Panc1 (cell line): ENCODE data around the gene MACO1. TPM values are rescaled to one million over a fixed set of nuclear protein-coding genes. Genes with fewer than 3 reads are reported as not detected.

Source experiments
- ATAC-seq: fragments of 200-7000 bp; cut with Tn5 transposase; 2 replicates; pipeline ENCODE4 v1.9.1; 2020; ENCODE audit warnings: mild to moderate bottlenecking, moderate library complexity
- BruUV-seq: library from RNA; stranded (reverse); fragments of 400-500 nt; replicated peaks from 2 replicates; lab custom pipeline; 2021; lab: Mats Ljungman, UMichigan
- CTCF ChIA-PET: fragments of 300-600 bp; sonication (Branson Sonifier 250); formaldehyde crosslinking; loops from one replicate; lab custom pipeline; 2022; ENCODE audit warnings: antibody characterized with exemption; lab: Charles Lee
- POLR2A ChIA-PET: fragments of 300-600 bp; sonication (Branson Sonifier 250); formaldehyde crosslinking; loops from one replicate; lab custom pipeline; 2022; ENCODE audit warnings: antibody characterized with exemption; lab: Charles Lee
- DNase-seq: peaks from one replicate; pipeline ENCODE4 v3.0.0-alpha.2; 2010; ENCODE audit warnings: low read depth, low spot score
- H3K27ac ChIP-seq: 2 replicates; pipeline ENCODE4 v1.5.1; 2011; ENCODE audit warnings: mild to moderate bottlenecking, low read length, inconsistent platforms
- H3K27me3 ChIP-seq: fragments of 200-500 bp; sonication (Bioruptor generic); 2 replicates; pipeline ENCODE4 v1.6.0; 2014; ENCODE audit warnings: low read length, inconsistent platforms; ENCODE audit not compliant: control insufficient read depth, insufficient read depth
- H3K36me3 ChIP-seq: fragments of 200-500 bp; sonication (Bioruptor generic); 2 replicates; pipeline ENCODE4 v1.5.1; 2014; ENCODE audit warnings: inconsistent platforms, mild to moderate bottlenecking, low read length, moderate library complexity; ENCODE audit not compliant: control insufficient read depth, insufficient read depth
- H3K4me1 ChIP-seq: 2 replicates; pipeline ENCODE4 v1.5.1; 2011; ENCODE audit warnings: inconsistent platforms, mild to moderate bottlenecking, low read length, moderate library complexity; ENCODE audit not compliant: control insufficient read depth, insufficient read depth
- H3K4me3 ChIP-seq, 2 experiments: 2 replicates each; pipeline ENCODE4 v1.5.1; 2011 to 2012; ENCODE audit warnings: low read depth in 2 of 2, low read length in 2 of 2, mild to moderate bottlenecking in 2 of 2, inconsistent platforms in 1 of 2, moderate library complexity in 1 of 2
- H3K9me3 ChIP-seq: fragments of 200-500 bp; sonication (Bioruptor generic); 2 replicates; pipeline ENCODE4 v1.5.1; 2014; ENCODE audit warnings: low read depth, mild to moderate bottlenecking, inconsistent platforms, low read length, moderate library complexity; ENCODE audit not compliant: control insufficient read depth, insufficient read depth
- POLR2AphosphoS5 ChIP-seq: IDR thresholded peaks from 2 replicates; pipeline ENCODE4 v1.6.1; 2012; ENCODE audit warnings: mild to moderate bottlenecking, low read depth, low read length, moderate library complexity
- SIN3A ChIP-seq: IDR thresholded peaks from 2 replicates; pipeline ENCODE4 v1.6.1; 2012; ENCODE audit warnings: low read depth, mild to moderate bottlenecking, low read length, moderate library complexity, borderline replicate concordance; ENCODE audit not compliant: insufficient read depth
- TCF7L2 ChIP-seq: IDR thresholded peaks from 2 replicates; pipeline ENCODE4 v1.6.1; 2011; ENCODE audit warnings: mild to moderate bottlenecking, low read depth, low read length, inconsistent platforms
- in situ Hi-C: cut with HindIII; loops from 2 replicates; pipeline ENCODE4 v1.10.0; 2016; ENCODE audit warnings: low sequenced_read_pairs, low pct_unique_long_range_greater_than_20kb
- intact Hi-C: fragments of 100-400 bp; cut with micrococcal nuclease; formaldehyde crosslinking; loops from one replicate; pipeline ENCODE4 v1.10.0; 2022; ENCODE audit not compliant: unreplicated experiment
- total RNA-seq: library from RNA; stranded (reverse); gene quantifications from one replicate; pipeline ENCODE4 v1.2.1, GENCODE V29; 2021; ENCODE audit not compliant: unreplicated experiment
- TF ChIP-seq, protein P1 (sequence below): fragments of 450-650 bp; IDR thresholded peaks from 2 replicates; pipeline ENCODE4 v1.5.1; 2017; ENCODE audit warnings: mild to moderate bottlenecking
- TF ChIP-seq, protein P2 (sequence below), 2 experiments: IDR thresholded peaks; 2 replicates each; pipeline ENCODE4 v1.6.1; 2011 to 2012; ENCODE audit warnings: low read depth in 2 of 2, control low read depth in 1 of 2, low read length in 1 of 2, mild to moderate bottlenecking in 1 of 2, moderate library complexity in 1 of 2; ENCODE audit not compliant: insufficient read depth in 1 of 2

The MACO1 gene
- total RNA-seq, 1 experiment from 2014 or later: 16.5 TPM

DNA sequence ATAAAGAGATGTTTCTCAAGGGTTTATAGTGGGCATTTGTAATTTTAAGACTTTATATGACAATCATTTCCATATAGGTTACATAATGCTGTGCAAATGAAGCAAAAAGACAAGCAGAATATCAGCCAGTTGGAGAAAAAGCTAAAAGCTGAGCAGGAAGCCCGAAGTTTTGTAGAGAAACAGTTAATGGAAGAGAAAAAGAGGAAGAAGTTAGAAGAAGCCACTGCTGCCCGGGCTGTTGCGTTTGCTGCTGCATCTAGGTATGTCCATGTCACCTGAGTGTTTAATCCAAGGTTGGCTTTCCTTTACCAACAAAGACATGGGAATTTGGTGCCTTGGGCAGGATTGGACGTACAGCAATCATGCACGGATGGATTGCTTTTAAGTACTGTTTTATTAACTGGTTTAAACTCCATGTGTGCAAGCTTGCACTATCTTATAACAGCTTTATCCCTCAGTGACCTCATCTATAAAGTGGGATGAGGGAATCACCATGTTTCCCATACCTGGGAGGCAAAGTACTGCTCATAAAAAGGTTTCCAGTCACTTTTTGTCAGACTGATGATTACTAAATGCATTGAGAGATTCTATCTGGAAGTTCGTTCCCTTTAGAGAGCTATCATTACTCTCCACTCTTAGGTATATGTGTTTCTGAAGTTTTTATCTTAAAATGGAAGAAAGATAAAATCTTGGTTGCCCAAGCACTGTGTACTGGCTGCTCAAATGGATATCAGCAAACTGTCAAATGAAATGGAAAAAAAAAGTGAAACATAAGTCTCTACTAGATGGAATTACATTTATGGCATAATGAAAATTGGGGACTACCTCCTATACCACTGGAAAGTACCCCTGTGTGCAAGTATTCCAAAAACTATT lies 55.1 kb downstream of the MACO1 start:
- Histone ChIP-seq H3K27me3 (no peaks in the 10 kb centered on the region), H3K4me3 (no peak overlapping the region), H3K9me3 (no peaks in the 10 kb centered on the region), H3K4me1 (no peaks in the 10 kb centered on the region), H3K27ac (no peak overlapping the region), H3K36me3 (peaks cover 3% of the 10 kb centered on the region; the same call in 1 of the 2 replicates)
- ATAC-seq (no peak), DNase-seq (no peak)
- POLR2A ChIA-PET: no interaction called here
- no TSS peak for BruUV-seq
- no peak for TF ChIP-seq SIN3A
- TF ChIP-seq TCF7L2: no peak
- TF ChIP-seq POLR2AphosphoS5: no peak
- TF ChIP-seq, protein P1, sequence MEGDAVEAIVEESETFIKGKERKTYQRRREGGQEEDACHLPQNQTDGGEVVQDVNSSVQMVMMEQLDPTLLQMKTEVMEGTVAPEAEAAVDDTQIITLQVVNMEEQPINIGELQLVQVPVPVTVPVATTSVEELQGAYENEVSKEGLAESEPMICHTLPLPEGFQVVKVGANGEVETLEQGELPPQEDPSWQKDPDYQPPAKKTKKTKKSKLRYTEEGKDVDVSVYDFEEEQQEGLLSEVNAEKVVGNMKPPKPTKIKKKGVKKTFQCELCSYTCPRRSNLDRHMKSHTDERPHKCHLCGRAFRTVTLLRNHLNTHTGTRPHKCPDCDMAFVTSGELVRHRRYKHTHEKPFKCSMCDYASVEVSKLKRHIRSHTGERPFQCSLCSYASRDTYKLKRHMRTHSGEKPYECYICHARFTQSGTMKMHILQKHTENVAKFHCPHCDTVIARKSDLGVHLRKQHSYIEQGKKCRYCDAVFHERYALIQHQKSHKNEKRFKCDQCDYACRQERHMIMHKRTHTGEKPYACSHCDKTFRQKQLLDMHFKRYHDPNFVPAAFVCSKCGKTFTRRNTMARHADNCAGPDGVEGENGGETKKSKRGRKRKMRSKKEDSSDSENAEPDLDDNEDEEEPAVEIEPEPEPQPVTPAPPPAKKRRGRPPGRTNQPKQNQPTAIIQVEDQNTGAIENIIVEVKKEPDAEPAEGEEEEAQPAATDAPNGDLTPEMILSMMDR: no peak
- TF ChIP-seq, protein P2, sequence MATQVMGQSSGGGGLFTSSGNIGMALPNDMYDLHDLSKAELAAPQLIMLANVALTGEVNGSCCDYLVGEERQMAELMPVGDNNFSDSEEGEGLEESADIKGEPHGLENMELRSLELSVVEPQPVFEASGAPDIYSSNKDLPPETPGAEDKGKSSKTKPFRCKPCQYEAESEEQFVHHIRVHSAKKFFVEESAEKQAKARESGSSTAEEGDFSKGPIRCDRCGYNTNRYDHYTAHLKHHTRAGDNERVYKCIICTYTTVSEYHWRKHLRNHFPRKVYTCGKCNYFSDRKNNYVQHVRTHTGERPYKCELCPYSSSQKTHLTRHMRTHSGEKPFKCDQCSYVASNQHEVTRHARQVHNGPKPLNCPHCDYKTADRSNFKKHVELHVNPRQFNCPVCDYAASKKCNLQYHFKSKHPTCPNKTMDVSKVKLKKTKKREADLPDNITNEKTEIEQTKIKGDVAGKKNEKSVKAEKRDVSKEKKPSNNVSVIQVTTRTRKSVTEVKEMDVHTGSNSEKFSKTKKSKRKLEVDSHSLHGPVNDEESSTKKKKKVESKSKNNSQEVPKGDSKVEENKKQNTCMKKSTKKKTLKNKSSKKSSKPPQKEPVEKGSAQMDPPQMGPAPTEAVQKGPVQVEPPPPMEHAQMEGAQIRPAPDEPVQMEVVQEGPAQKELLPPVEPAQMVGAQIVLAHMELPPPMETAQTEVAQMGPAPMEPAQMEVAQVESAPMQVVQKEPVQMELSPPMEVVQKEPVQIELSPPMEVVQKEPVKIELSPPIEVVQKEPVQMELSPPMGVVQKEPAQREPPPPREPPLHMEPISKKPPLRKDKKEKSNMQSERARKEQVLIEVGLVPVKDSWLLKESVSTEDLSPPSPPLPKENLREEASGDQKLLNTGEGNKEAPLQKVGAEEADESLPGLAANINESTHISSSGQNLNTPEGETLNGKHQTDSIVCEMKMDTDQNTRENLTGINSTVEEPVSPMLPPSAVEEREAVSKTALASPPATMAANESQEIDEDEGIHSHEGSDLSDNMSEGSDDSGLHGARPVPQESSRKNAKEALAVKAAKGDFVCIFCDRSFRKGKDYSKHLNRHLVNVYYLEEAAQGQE (IDR thresholded peaks at IDR 0.05; ENCODE audit: insufficient read depth in 1 of 2, low read depth in 2 of 2, low read length in 1 of 2): no peak
- in situ Hi-C loops: no loop called here
- intact Hi-C loops: no loop called here
- CTCF ChIA-PET: no interaction called here

DNA sequence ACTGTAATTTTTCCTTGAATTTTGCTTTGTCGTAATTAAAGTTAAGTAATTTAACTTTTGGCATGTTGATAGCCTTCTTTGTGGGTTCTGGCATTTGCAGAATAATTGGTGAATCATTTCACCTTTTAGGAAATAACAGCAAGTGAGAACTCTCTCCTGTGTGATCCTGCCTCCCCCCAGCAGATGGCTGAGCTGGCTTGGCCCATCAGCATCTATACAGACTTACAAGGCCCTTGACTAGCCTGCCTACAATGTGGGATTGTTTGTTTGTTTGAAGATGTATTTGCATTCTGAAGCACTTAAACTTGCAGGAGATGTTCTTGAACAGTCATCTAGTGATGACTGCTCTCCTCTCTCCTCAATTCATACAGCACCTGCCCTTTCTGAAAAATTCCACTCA lies 55.9 kb downstream of the MACO1 start:
- H3K4me3 ChIP-seq: no peak overlapping the region
- no TSS peak for BruUV-seq
- CTCF ChIA-PET: no interaction called here
- H3K27me3 ChIP-seq: no peaks in the 10 kb centered on the region
- peaks cover 3% of the 10 kb centered on the region; the same call in 1 of the 2 replicates for H3K36me3 ChIP-seq
- in situ Hi-C loops (no loop called here), intact Hi-C loops (no loop called here)
- ATAC-seq: peak; percentile 77; the same call in 1 of the 2 replicates
- POLR2A ChIA-PET: no interaction called here
- no peak overlapping the region for H3K27ac ChIP-seq
- TF ChIP-seq TCF7L2: no peak
- TF ChIP-seq, protein P1: no peak
- no peak for DNase-seq
- H3K4me1 ChIP-seq: no peaks in the 10 kb centered on the region
- no peaks in the 10 kb centered on the region for H3K9me3 ChIP-seq
